Measurements from ENCODE around the gene FUT7. TPM values are rescaled to one million over a fixed set of nuclear protein-coding genes. Genes with fewer than 3 reads are reported as not detected.

FUT7 gene
- total and polyA plus RNA-seq, 9 of the 15 experiments (the other 6 are each of a cell fraction or from before 2014, with no cell fraction given) = not detected

- peaks cover 3% of the 10 kb centered on the region; the same call in 1 of the 3 replicates for H3K79me2 ChIP-seq (ENCODE audit: control insufficient read depth, insufficient read depth, low read length)
- H4K20me1 ChIP-seq (replicated peaks; ENCODE audit: control insufficient read depth, insufficient read depth, low read length) = no peaks in the 10 kb centered on the region
- intact Hi-C loops (cut with micrococcal nuclease) = loop anchor here (1.0 to 2.0 kb wide), 2 partner anchors 84 to 242 kb away; partner anchors contain the start of genes C8G and FBXW5
- DNase-seq (ENCODE audit: extremely low read depth in 1 of 4, low spot score in 3 of 4) = peak; percentile 78 to 89 (median 80)
- ATAC-seq = peak; percentile 93
- BruUV-seq (replicated peaks) = no TSS peak
- ChIA-PET POLR2A (interaction anchor here (0.6 to 1.0 kb wide), 5 partner anchors 8 to 611 kb away, joined by 3 to 4 read pairs (median 3); no protein-coding TSS in a partner anchor), CTCF (ENCODE audit: low intra/inter-chr PET ratio) (interaction anchor here (0.9 to 3.0 kb wide), 5 partner anchors 15 to 245 kb away, joined by 3 to 17 read pairs (median 4); partner anchors contain the start of gene TMEM141)
- H3K9me1 ChIP-seq (ENCODE audit: control insufficient read depth, insufficient read depth, low read length) = no peaks in the 10 kb centered on the region
- H2AFZ ChIP-seq (ENCODE audit: low read depth, low read length) = 0 out of 2 replicates have a peak overlapping the region, but pooled peaks have one; percentile 93
- peak overlapping the region in 1 of 2 experiments; percentile 92; a peak in 2 of 4 replicates for H3K9ac ChIP-seq (ENCODE audit: insufficient read depth in 1 of 2, low read depth in 2 of 2, low read length in 2 of 2)
- WGBS (ENCODE audit: insufficient coverage, low coverage, missing lambda C conversion rate) = 17% methylated on average over 19 of the region's 19 CpGs
- peak overlapping the region; percentile 66 for H3K4me3 ChIP-seq
- peak; percentile 89 for FAIRE-seq
- H3K4me1 ChIP-seq (replicated peaks in 1 of 2; ENCODE audit: control insufficient read depth in 2 of 2, insufficient read depth in 2 of 2, low read length in 2 of 2) = peaks cover 9 to 84% of the 10 kb centered on the region in 2 experiments; a peak in 4 of 5 replicates
- H3K9me3 ChIP-seq (replicated peaks; ENCODE audit: control insufficient read depth, insufficient read depth, low read depth, low read length) = no peaks in the 10 kb centered on the region
- in situ Hi-C loops (cut with MboI) = no loop called here
- no peaks in the 10 kb centered on the region for H3K27me3 ChIP-seq (ENCODE audit: control insufficient read depth in 2 of 2, insufficient read depth in 2 of 2, low read length in 2 of 2)
- H3K36me3 ChIP-seq (ENCODE audit: control insufficient read depth, insufficient read depth, low read length) = no peaks in the 10 kb centered on the region
- H3K27ac ChIP-seq (ENCODE audit: extremely low read depth, low read depth, low read length) = no peak overlapping the region
- peak overlapping the region; percentile 86 for H3K4me2 ChIP-seq (ENCODE audit: insufficient read depth, low read length)
- TF ChIP-seq TRIM24 (IDR thresholded peaks at IDR 0.05) = no peak
- TF ChIP-seq, protein P1, sequence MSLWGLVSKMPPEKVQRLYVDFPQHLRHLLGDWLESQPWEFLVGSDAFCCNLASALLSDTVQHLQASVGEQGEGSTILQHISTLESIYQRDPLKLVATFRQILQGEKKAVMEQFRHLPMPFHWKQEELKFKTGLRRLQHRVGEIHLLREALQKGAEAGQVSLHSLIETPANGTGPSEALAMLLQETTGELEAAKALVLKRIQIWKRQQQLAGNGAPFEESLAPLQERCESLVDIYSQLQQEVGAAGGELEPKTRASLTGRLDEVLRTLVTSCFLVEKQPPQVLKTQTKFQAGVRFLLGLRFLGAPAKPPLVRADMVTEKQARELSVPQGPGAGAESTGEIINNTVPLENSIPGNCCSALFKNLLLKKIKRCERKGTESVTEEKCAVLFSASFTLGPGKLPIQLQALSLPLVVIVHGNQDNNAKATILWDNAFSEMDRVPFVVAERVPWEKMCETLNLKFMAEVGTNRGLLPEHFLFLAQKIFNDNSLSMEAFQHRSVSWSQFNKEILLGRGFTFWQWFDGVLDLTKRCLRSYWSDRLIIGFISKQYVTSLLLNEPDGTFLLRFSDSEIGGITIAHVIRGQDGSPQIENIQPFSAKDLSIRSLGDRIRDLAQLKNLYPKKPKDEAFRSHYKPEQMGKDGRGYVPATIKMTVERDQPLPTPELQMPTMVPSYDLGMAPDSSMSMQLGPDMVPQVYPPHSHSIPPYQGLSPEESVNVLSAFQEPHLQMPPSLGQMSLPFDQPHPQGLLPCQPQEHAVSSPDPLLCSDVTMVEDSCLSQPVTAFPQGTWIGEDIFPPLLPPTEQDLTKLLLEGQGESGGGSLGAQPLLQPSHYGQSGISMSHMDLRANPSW (CRISPR knock-in tag; IDR thresholded peaks at IDR 0.05) = 0 out of 2 replicates have a peak, but pooled peaks have one; percentile 76
- TF ChIP-seq CC2D1A (IDR thresholded peaks at IDR 0.05) = no peak
- no peak for TF ChIP-seq ZBTB40 (IDR thresholded peaks at IDR 0.05)
- no peak for TF ChIP-seq ZBTB40 (CRISPR knock-in tag; IDR thresholded peaks at IDR 0.05)
- TF ChIP-seq NCOA4 (IDR thresholded peaks at IDR 0.05; ENCODE audit: partially characterized antibody) = no peak
- TF ChIP-seq JUND (IDR thresholded peaks at IDR 0.05; ENCODE audit: borderline replicate concordance, low read depth, low read length) = 0 out of 2 replicates have a peak, but pooled peaks have one; percentile 3
- TF ChIP-seq JUND (tag; IDR thresholded peaks at IDR 0.05; ENCODE audit: borderline replicate concordance, low read depth, low read length) = no peak; the same call in 2 of the 3 replicates
Measured at GRCh38 chr9:137029058-137029936, 2.6 kb downstream of the FUT7 start.
